Activated T-cell treated with anti-CD3 and anti-CD28 coated beads, Interleukin-2, amount 50 U/mL, for 24 hours (primary cell): ENCODE measurements around the gene NR1H2.

ENCODE experiments used
- DNase-seq: peaks from one replicate; pipeline ENCODE4 v3.0.0-alpha.2; 2020
- H3K27ac Mint-ChIP-seq: 2 replicates; pipeline ENCODE4 v1.8.0; 2020; ENCODE audit warnings: mild to moderate bottlenecking, mixed read lengths
- H3K27me3 Mint-ChIP-seq: 2 replicates; pipeline ENCODE4 v1.8.0; 2020; ENCODE audit warnings: mixed read lengths
- H3K36me3 Mint-ChIP-seq: 2 replicates; pipeline ENCODE4 v1.8.0; 2020; ENCODE audit warnings: low read depth, mixed read lengths
- H3K4me1 Mint-ChIP-seq: 2 replicates; pipeline ENCODE4 v1.8.0; 2020; ENCODE audit warnings: low read depth, mixed read lengths
- H3K4me3 Mint-ChIP-seq: 2 replicates; pipeline ENCODE4 v1.8.0; 2020; ENCODE audit warnings: mild to moderate bottlenecking, moderate library complexity, mixed read lengths
- H3K9me3 Mint-ChIP-seq: 2 replicates; pipeline ENCODE4 v1.8.0; 2020; ENCODE audit warnings: mixed read lengths

The NR1H2 gene

GRCh38 chr19:50358483-50359327 is 17.6 kb upstream of the NR1H2 start:
- Mint-ChIP-seq H3K27me3 (no peaks in the 10 kb centered on the region), H3K27ac (peak overlapping the region; percentile 95), H3K4me1 (peaks cover 65% of the 10 kb centered on the region), H3K9me3 (peaks cover 15% of the 10 kb centered on the region), H3K36me3 (peaks cover 46% of the 10 kb centered on the region), H3K4me3 (peak overlapping the region; percentile 82)
- peak; percentile 87 for DNase-seq

DNA sequence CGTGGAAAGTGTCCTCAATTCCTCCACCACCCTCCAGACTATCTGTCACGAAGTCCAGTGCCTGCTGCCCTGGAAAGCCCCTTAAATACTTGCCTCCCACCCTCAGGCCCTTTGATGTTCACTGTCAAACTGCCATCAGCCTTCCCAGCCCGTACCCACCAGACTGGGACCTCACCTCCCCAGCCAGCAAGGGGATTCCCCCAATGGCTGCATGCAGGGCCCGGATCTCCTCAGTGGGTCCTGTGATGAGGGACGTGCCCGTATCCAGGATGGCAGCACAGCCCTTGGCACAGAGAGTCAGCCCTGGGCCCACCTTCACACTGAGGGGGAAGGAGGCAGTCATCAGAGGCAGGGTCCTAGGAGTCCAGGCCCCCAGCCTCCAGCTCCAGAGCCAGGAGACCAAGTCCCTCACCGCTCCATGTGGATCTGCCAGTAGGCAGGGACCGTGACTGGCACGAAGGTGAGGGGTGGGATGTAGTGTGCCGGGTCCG is 16.9 kb upstream of the NR1H2 start:
- H3K27ac Mint-ChIP-seq: peak overlapping the region; percentile 95
- H3K4me1 Mint-ChIP-seq: peaks cover 69% of the 10 kb centered on the region
- peaks cover 15% of the 10 kb centered on the region for H3K9me3 Mint-ChIP-seq
- DNase-seq: no peak
- H3K27me3 Mint-ChIP-seq: no peaks in the 10 kb centered on the region
- H3K36me3 Mint-ChIP-seq: peaks cover 46% of the 10 kb centered on the region
- peak overlapping the region; percentile 82 for H3K4me3 Mint-ChIP-seq

- Mint-ChIP-seq H3K4me3 (peak overlapping the region; percentile 65), H3K27ac (peak overlapping the region; percentile 95), H3K36me3 (peaks cover 53% of the 10 kb centered on the region), H3K4me1 (peaks cover 87% of the 10 kb centered on the region), H3K9me3 (peaks cover 15% of the 10 kb centered on the region), H3K27me3 (no peaks in the 10 kb centered on the region)
- DNase-seq: no peak
These were observed 14.8 kb upstream of the NR1H2 start for GRCh38 chr19:50361290-50362029.

GRCh38 chr19:50362030-50362412 is 14.2 kb upstream of the NR1H2 start:
- Mint-ChIP-seq H3K9me3 (peaks cover 15% of the 10 kb centered on the region), H3K27ac (peak overlapping the region; percentile 95), H3K4me3 (peak overlapping the region; percentile 65), H3K36me3 (peaks cover 53% of the 10 kb centered on the region), H3K4me1 (peaks cover 85% of the 10 kb centered on the region), H3K27me3 (no peaks in the 10 kb centered on the region)
- no peak for DNase-seq

DNA sequence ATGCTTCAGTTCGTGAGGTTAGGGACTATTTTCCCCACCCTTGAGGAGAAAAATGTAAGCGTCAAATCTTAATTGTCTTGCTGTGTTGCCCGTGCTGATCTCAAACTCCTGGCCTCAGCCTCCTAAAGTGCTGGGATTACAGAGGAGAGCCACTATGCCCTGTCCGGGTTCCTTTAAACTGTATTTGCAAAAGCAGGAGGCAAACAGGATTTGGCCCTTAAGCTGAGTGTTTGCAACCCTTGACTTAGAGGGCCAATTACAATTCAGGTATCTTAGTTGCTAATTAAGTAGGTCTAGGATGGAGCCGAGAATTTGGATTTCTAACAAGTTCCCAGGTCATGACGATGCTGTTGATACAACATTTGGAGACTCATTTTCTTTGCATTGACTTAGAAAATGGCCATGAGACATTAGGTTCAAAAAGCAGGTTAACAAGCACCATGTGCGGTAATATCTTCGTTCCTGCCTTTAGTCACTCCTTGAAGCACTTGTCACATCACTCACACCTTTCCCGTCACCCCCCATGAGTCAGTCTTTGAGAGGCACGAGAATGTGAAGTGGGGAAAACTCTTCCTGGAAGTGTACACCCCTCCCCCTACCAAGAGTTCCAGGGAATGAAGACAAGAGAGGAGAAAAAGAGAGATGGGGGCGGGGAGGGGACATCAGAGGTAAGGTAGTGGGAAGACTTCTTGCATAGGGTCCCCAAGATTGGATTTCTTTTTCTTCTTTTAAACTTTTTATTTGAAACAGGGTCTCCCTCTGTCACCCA is 13.4 kb upstream of the NR1H2 start:
- DNase-seq: peak; percentile 59
- Mint-ChIP-seq H3K9me3 (peaks cover 15% of the 10 kb centered on the region), H3K4me3 (peak overlapping the region; percentile 65), H3K4me1 (peaks cover 84% of the 10 kb centered on the region), H3K27me3 (no peaks in the 10 kb centered on the region), H3K36me3 (peaks cover 53% of the 10 kb centered on the region), H3K27ac (peak overlapping the region; percentile 95)

GRCh38 chr19:50365434-50366306 is 10.6 kb upstream of the NR1H2 start, which contains the start of gene NAPSA:
Gene NAPSA (minus strand): TSS chr19:50365639. CDS start chr19:50365621, 18 bp downstream.
- H3K9me3 Mint-ChIP-seq: peaks cover 9% of the 10 kb centered on the region
- DNase-seq: no peak
- no peaks in the 10 kb centered on the region for H3K27me3 Mint-ChIP-seq
- peak within 1 kb of the TSS; percentile 95 for H3K27ac Mint-ChIP-seq
- H3K4me3 Mint-ChIP-seq: peak within 1 kb of the TSS; percentile 80
- peaks cover 32% of the 10 kb centered on the region for H3K36me3 Mint-ChIP-seq
- H3K4me1 Mint-ChIP-seq: peaks cover 77% of the 10 kb centered on the region

DNA sequence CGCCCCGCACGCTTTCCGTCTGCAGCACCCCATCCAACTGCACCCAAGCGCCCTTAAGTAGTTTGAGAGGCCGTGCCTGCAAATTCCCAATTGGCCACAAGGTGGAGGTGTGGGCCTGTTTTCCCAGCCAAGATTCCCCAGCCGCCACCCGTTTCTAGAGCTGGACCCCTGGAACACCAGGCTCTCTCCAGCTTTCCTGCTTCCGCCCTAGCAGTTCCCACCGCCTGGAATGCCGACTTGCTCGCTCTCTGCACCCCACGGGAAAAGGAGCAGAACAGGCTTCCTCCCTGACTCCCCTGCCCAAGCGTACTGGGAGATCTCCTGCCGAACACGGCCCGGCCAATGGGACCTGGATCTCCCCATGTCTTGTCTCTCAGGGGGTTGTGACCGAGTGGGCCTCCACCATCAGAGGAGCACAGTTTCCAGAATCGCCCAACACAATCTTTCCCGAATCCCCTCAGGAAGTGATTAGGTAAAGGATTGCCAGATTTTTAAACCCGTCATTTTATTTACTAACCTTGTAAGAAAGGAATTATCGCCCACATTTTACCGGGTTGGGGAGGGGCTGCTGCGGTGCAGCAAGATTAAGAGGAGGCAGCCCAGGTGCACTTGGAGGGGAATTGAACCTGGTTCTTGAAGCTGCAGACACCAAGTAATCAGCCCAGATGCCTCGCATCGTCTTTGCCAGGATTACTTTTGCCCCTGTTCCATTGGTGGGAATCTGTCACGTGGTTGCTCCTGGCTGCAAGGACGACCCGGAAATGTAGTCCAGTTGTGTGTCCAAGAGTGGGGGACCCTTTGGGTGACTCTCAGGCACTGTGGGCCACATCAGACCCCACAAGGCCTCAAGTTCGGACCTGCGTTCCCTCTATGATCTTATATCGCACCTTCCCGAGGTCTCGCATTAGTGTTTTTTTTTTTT is 7.3 kb upstream of the NR1H2 start:
- Mint-ChIP-seq H3K9me3 (no peaks in the 10 kb centered on the region), H3K27ac (peak overlapping the region; percentile 94), H3K36me3 (peaks cover 11% of the 10 kb centered on the region), H3K4me1 (peaks cover 46% of the 10 kb centered on the region), H3K27me3 (no peaks in the 10 kb centered on the region), H3K4me3 (peak overlapping the region; percentile 89)
- DNase-seq: peak; percentile 90

DNA sequence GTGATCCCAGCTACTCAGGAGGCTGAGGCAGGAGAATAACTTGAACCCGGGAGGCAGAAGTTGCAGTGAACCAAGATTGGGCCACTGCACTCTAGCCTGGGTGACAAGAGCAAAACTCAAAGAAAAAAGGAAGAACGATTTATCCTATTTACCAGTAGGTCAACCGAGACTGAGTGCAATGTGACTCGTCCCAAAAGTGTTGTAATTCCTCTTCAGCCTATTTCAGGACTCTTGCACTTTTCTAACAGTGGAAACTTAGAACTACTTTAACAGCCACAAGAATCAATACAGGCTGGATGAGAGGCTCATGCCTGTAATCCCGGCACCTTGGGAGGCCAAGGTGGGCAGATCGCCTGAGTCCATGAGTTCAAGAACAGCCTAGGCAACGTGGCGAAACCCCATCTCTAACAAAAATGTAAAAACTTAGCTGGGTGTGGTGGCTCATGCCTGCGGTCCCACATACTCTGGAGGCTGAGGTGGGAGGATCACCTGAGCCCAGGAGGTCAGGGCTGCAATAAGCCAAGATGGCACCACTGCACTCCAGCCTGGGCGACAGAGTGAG is 4.3 kb upstream of the NR1H2 start:
- no peak for DNase-seq
- Mint-ChIP-seq H3K4me1 (peaks cover 41% of the 10 kb centered on the region), H3K36me3 (peaks cover 10% of the 10 kb centered on the region), H3K9me3 (no peaks in the 10 kb centered on the region), H3K27ac (no peak overlapping the region), H3K4me3 (no peak overlapping the region), H3K27me3 (no peaks in the 10 kb centered on the region)

- H3K36me3 Mint-ChIP-seq: peaks cover 56% of the 10 kb centered on the region
- H3K9me3 Mint-ChIP-seq: no peaks in the 10 kb centered on the region
- H3K27me3 Mint-ChIP-seq: no peaks in the 10 kb centered on the region
- H3K27ac Mint-ChIP-seq: peak overlapping the region; percentile 91
- H3K4me1 Mint-ChIP-seq: peaks cover 32% of the 10 kb centered on the region
- H3K4me3 Mint-ChIP-seq: peak overlapping the region; percentile 98
- peak; percentile 64 for DNase-seq
These were observed 799 bp downstream of the NR1H2 start for GRCh38 chr19:50377051-50377461.

GRCh38 chr19:50377517-50377916 is 1.3 kb downstream of the NR1H2 start:
- Mint-ChIP-seq H3K9me3 (no peaks in the 10 kb centered on the region), H3K36me3 (peaks cover 61% of the 10 kb centered on the region), H3K4me1 (peaks cover 32% of the 10 kb centered on the region), H3K27me3 (no peaks in the 10 kb centered on the region), H3K27ac (peak overlapping the region; percentile 91), H3K4me3 (peak overlapping the region; percentile 98)
- DNase-seq: no peak

GRCh38 chr19:50378169-50378862 is 2.1 kb downstream of the NR1H2 start:
- DNase-seq: no peak
- Mint-ChIP-seq H3K4me1 (peaks cover 36% of the 10 kb centered on the region), H3K36me3 (peaks cover 69% of the 10 kb centered on the region), H3K27me3 (no peaks in the 10 kb centered on the region), H3K4me3 (peak overlapping the region; percentile 27), H3K9me3 (no peaks in the 10 kb centered on the region), H3K27ac (peak overlapping the region; percentile 91)

DNA sequence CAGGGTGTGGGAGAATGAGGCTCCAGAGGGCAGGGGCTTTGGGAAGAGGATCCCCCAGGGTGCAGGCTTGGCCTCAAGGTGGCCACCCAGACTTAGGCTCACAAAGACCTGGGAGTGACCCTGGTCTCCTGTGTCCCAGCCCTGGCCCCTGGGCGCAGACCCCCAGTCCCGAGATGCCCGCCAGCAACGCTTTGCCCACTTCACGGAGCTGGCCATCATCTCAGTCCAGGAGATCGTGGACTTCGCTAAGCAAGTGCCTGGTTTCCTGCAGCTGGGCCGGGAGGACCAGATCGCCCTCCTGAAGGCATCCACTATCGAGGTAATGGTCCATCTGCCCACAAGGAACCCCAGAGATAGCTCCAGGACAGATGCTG is 2.6 kb downstream of the NR1H2 start:
- Mint-ChIP-seq H3K4me3 (no peak overlapping the region), H3K4me1 (peaks cover 41% of the 10 kb centered on the region), H3K27ac (peak overlapping the region; percentile 48), H3K36me3 (peaks cover 71% of the 10 kb centered on the region), H3K27me3 (no peaks in the 10 kb centered on the region), H3K9me3 (no peaks in the 10 kb centered on the region)
- DNase-seq: no peak
